Erythroblast (primary cell): ENCODE measurements around the gene ACER3.

Experiments
- DNase-seq, 2 experiments: peaks; one replicate each; lab custom pipeline; 2025; lab: John Stamatoyannopoulos, UW
- GATA1 ChIP-seq: IDR thresholded peaks from 2 replicates; pipeline ENCODE4 v1.6.1; 2011; ENCODE audit warnings: low read depth, mild to moderate bottlenecking, control low read depth, low read length, moderate library complexity
- POLR2A ChIP-seq: IDR thresholded peaks from 2 replicates; pipeline ENCODE4 v1.6.1; 2011; ENCODE audit warnings: mild to moderate bottlenecking, low read length

The ACER3 gene

GRCh38 chr11:77068457-77069335 is 208.0 kb downstream of the ACER3 start:
- no peak for DNase-seq
- TF ChIP-seq POLR2A = no peak
- no peak for TF ChIP-seq GATA1

DNA sequence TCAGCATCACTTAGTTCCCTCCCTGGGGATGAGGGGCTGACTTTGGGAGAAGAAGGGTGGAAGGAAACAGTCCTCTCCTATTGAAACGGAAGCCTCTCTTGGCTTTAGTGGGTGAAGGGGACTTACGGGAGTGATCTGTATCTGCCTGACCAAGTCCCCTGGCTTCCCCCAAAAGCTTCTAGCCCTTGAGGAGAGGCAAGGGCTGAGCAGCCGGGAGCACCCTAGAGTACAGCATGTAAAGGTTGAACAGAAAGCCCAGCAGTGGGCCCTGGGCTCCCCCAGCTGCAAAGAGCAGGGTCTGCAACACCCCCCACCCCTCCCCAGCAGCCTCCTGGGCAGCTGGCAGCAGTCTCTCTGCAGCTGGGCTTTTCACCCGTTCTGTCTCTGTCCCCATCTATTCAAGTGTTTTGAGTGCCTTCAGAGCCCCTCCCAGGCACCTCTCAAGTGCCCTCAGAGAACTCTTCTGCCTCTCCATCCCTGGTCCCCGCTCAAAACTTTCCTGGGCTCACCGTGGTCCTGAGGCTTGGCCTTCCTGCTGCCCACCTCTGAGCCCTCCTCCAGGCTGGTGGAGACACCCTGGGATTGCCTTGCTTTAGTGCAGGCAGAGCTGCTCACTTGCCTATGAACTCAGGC is 208.7 kb downstream of the ACER3 start:
- no peak for TF ChIP-seq POLR2A
- no peak for TF ChIP-seq GATA1

DNA sequence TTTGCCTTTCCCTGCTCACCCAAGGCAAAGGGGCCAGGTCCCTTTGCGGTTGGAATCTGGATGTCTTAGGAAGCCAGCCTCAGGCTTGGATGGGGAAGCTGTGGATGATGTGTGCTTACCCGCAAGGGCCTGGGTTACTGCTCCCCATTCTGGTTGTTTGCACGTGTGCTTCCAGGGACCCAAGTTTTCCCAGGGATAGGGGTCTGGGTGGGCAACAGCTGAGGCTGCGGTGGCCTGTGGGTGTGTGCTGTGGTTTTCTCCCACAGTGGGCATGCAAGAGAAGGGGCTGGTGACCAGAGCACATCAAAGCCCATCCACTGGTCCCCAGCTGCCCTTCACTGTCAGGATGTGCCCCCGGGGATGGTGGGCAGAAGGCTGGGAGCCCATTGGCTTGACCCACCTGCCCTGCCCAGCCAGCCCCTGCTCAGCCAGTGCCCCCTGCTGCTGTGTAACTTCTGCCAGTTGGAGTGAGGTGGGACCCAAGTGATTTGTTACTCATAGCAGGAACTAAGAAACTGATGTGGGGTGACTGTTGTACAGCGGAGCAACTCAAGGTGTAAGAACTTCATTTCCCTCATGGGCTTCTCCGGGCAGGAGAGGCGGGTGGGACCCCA is 209.4 kb downstream of the ACER3 start:
- no peak for DNase-seq
- no peak for TF ChIP-seq GATA1
- TF ChIP-seq POLR2A = no peak

More for the DNA sequence above, 208.7 kb downstream of the ACER3 start:
- no peak for DNase-seq

GRCh38 chr11:77071077-77071476 is 210.4 kb downstream of the ACER3 start:
- no peak for DNase-seq
- TF ChIP-seq GATA1 (no peak), POLR2A (no peak)

- DNase-seq = no peak
- TF ChIP-seq POLR2A (no peak), GATA1 (no peak)
Observed at GRCh38 chr11:77071671-77072605, 211.2 kb downstream of the ACER3 start.

- no peak for DNase-seq
- TF ChIP-seq GATA1 = no peak
- no peak for TF ChIP-seq POLR2A
Observed at GRCh38 chr11:77072851-77073327, 212.2 kb downstream of the ACER3 start.

GRCh38 chr11:77073328-77074001 is 212.7 kb downstream of the ACER3 start:
- DNase-seq = peak; percentile 19 to 26
- TF ChIP-seq GATA1 (no peak), POLR2A (no peak)

- no peak for DNase-seq
- TF ChIP-seq GATA1 (no peak), POLR2A (no peak)
Observed at GRCh38 chr11:77074205-77074604, 213.5 kb downstream of the ACER3 start.

- no peak for TF ChIP-seq GATA1
- no peak for TF ChIP-seq POLR2A
- no peak for DNase-seq
Observed at GRCh38 chr11:77074626-77075221, 214.0 kb downstream of the ACER3 start.

DNA sequence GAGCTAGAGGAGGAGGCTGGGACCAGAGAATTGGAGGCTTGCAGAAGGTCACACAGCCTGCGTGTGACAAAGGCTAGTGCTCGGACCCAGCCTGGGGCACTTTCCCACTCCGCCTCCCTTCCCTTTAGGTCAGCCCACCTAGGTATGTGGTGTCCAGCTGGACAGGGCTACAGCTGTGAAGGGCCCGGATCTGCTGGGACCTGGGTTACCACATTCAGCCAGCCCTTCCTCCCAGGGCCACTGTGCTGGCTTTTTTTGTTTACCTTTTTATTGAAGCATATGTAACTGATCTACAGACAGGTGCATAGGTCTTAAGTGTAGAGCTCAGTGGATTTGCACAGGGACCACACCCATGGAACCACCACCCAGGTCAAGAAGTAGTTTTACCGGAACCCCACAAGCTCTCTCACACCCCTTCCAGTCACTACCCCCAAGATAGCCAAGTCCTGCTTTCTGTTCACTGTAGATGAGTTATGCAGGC is 214.7 kb downstream of the ACER3 start:
- DNase-seq = no peak
- TF ChIP-seq GATA1 (no peak), POLR2A (no peak)
